Occipital lobe (tissue), 2 donors: Measurements from ENCODE around the gene TNFRSF11A. TPM values are rescaled to one million over a fixed set of nuclear protein-coding genes. Genes with fewer than 3 reads are reported as not detected.

Source experiments
- DNase-seq: peaks from one replicate; lab custom pipeline; 2025; lab: John Stamatoyannopoulos, UW
- total RNA-seq: library from RNA; depleted of rRNA; stranded (reverse); fragments of >200 nt; gene quantifications from one replicate; pipeline ENCODE4 v1.2.3, GENCODE V29; 2014

The TNFRSF11A gene
- total RNA-seq, 1 donor from 2014 or later: 1.6 TPM

- no peak for DNase-seq
Observed at GRCh38 chr18:62343316-62343715, 18.2 kb downstream of the TNFRSF11A start.

GRCh38 chr18:62345909-62346308, 20.8 kb downstream of the TNFRSF11A start:
- no peak for DNase-seq

GRCh38 chr18:62346333-62347088, 21.4 kb downstream of the TNFRSF11A start:
- no peak for DNase-seq

- DNase-seq: no peak
Observed at GRCh38 chr18:62347089-62347506, 22.0 kb downstream of the TNFRSF11A start.

- DNase-seq: no peak
Observed at GRCh38 chr18:62348474-62348873, 23.4 kb downstream of the TNFRSF11A start.

GRCh38 chr18:62353170-62353569, 28.1 kb downstream of the TNFRSF11A start:
- no peak for DNase-seq

GRCh38 chr18:62354151-62354550, 29.0 kb downstream of the TNFRSF11A start:
- no peak for DNase-seq

- DNase-seq: no peak
Observed at GRCh38 chr18:62357079-62357719, 32.1 kb downstream of the TNFRSF11A start.

GRCh38 chr18:62360805-62361204, 35.7 kb downstream of the TNFRSF11A start:
- no peak for DNase-seq

GRCh38 chr18:62361288-62361687, 36.2 kb downstream of the TNFRSF11A start:
- no peak for DNase-seq

- no peak for DNase-seq
Observed at GRCh38 chr18:62364558-62364957, 39.4 kb downstream of the TNFRSF11A start.

GRCh38 chr18:62365420-62365819, 40.3 kb downstream of the TNFRSF11A start:
- DNase-seq: no peak

- no peak for DNase-seq
Observed at GRCh38 chr18:62366992-62367391, 41.9 kb downstream of the TNFRSF11A start.

GRCh38 chr18:62368100-62368499, 43.0 kb downstream of the TNFRSF11A start:
- DNase-seq: no peak

GRCh38 chr18:62369129-62369644, 44.1 kb downstream of the TNFRSF11A start:
- no peak for DNase-seq

GRCh38 chr18:62370366-62370765, 45.3 kb downstream of the TNFRSF11A start:
- no peak for DNase-seq

GRCh38 chr18:62371436-62371835, 46.3 kb downstream of the TNFRSF11A start:
- no peak for DNase-seq

GRCh38 chr18:62372156-62372555, 47.0 kb downstream of the TNFRSF11A start:
- no peak for DNase-seq

- no peak for DNase-seq
Observed at GRCh38 chr18:62372882-62373281, 47.8 kb downstream of the TNFRSF11A start.

- DNase-seq: no peak
Observed at GRCh38 chr18:62374410-62374965, 49.4 kb downstream of the TNFRSF11A start.

GRCh38 chr18:62377131-62377807, 52.2 kb downstream of the TNFRSF11A start:
- no peak for DNase-seq

- no peak for DNase-seq
Observed at GRCh38 chr18:62379051-62379450, 53.9 kb downstream of the TNFRSF11A start.
